Sigmoid colon (tissue), 7 donors: ENCODE measurements around the gene ANGPTL4. TPM values are rescaled to one million over a fixed set of nuclear protein-coding genes. Genes with fewer than 3 reads are reported as not detected.
"Not testable (repeated sequence)": the region's sequence is repeated elsewhere in the genome, so short reads cannot be mapped to it uniquely, and the experiment has no call there.

Experiments used
- DNase-seq: peaks from one replicate; pipeline ENCODE4 v3.0.0-alpha.2; 2019
- H3K27ac ChIP-seq, 4 donors: fragments of 200-600 bp; sonication (generic); one replicate each; pipeline ENCODE4 v1.5.1; 2016 to 2019; ENCODE audit warnings: mild to moderate bottlenecking in 1 of 4
- H3K27me3 ChIP-seq, 3 donors: fragments of 200-600 bp; sonication (generic); one replicate each; pipeline ENCODE4 v1.5.1; 2019; ENCODE audit warnings: mild to moderate bottlenecking in 1 of 3
- H3K36me3 ChIP-seq, 4 donors: fragments of 200-600 bp; sonication (generic); one replicate each; pipeline ENCODE4 v1.5.1; 2016 to 2019
- H3K4me1 ChIP-seq, 4 donors: fragments of 200-600 bp; sonication (generic); one replicate each; pipeline ENCODE4 v1.5.1; 2017 to 2019
- H3K4me3 ChIP-seq, 4 donors: fragments of 200-600 bp; sonication (generic); one replicate each; pipeline ENCODE4 v1.5.1; 2017 to 2019; ENCODE audit warnings: mild to moderate bottlenecking in 2 of 4, moderate library complexity in 1 of 4
- H3K9me3 ChIP-seq, 4 donors: fragments of 200-600 bp in 3 of 4; sonication (generic) in 3 of 4; one replicate each; pipeline versions ENCODE4 v1.5.1 to v1.6.1; 2013 to 2019
- EP300 ChIP-seq, 4 donors: sonication (generic); formaldehyde crosslinking; IDR thresholded peaks; one replicate each; pipeline ENCODE4 v1.6.1; 2017; ENCODE audit warnings: antibody characterized with exemption in 4 of 4
- POLR2A ChIP-seq, 2 donors: fragments of 450-650 bp; IDR thresholded peaks; one replicate each; pipeline ENCODE4 v1.6.1; 2016; ENCODE audit warnings: antibody characterized with exemption in 2 of 2, mild to moderate bottlenecking in 2 of 2, moderate library complexity in 2 of 2
- POLR2AphosphoS5 ChIP-seq, 4 donors: sonication (generic); formaldehyde crosslinking; IDR thresholded peaks; one replicate each; pipeline ENCODE4 v1.6.1; 2017; ENCODE audit warnings: antibody characterized with exemption in 4 of 4
- WGBS, 2 donors: extraction: QIAGEN DNeasy Blood & Tissue Kit; methylation state at CpG; one replicate each; pipeline ENCODE4 v1.1.7; 2013; 5-methylcytosine and 5-hydroxymethylcytosine counted together
- intact Hi-C: fragments of 100-400 bp; cut with DNase I; formaldehyde crosslinking; loops from one replicate; pipeline ENCODE4 v1.15.1; 2023
- polyA plus RNA-seq, 3 donors: library from polyadenylated mRNA; stranded (reverse); fragments of 200-250 nt; gene quantifications; one replicate each; pipeline ENCODE4 v1.2.3, GENCODE V29; 2013
- total RNA-seq, 4 donors: library from RNA; depleted of rRNA; stranded (reverse); fragments of >200 nt; gene quantifications; one replicate each; pipeline ENCODE4 v1.1.0, GENCODE V29; 2016
- TF ChIP-seq, protein P1 (sequence below), 4 experiments: fragments of 450-650 bp in 3 of 4; fragments of 200-600 bp in 1 of 4; IDR thresholded peaks; one replicate each; pipeline ENCODE4 v1.5.1; 2016 to 2019; ENCODE audit warnings: antibody characterized with exemption in 4 of 4, mild to moderate bottlenecking in 3 of 4, moderate library complexity in 2 of 4
- donor health status: healthy with polysubstance abuse.
- donor health status: Bipolar disorder and iron deficiency.
- donor health status: healthy.

Gene ANGPTL4, protein sequence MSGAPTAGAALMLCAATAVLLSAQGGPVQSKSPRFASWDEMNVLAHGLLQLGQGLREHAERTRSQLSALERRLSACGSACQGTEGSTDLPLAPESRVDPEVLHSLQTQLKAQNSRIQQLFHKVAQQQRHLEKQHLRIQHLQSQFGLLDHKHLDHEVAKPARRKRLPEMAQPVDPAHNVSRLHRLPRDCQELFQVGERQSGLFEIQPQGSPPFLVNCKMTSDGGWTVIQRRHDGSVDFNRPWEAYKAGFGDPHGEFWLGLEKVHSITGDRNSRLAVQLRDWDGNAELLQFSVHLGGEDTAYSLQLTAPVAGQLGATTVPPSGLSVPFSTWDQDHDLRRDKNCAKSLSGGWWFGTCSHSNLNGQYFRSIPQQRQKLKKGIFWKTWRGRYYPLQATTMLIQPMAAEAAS
- total RNA-seq (10 to 100 TPM in 3 of 4 donors, 1 to 10 TPM in 1; 7.1 to 31.6 (median 24.0) TPM), polyA plus RNA-seq (10 to 100 TPM in 1 of 3 donors, 1 to 10 TPM in 2; 2.3 to 10.3 (median 2.4) TPM)

DNA sequence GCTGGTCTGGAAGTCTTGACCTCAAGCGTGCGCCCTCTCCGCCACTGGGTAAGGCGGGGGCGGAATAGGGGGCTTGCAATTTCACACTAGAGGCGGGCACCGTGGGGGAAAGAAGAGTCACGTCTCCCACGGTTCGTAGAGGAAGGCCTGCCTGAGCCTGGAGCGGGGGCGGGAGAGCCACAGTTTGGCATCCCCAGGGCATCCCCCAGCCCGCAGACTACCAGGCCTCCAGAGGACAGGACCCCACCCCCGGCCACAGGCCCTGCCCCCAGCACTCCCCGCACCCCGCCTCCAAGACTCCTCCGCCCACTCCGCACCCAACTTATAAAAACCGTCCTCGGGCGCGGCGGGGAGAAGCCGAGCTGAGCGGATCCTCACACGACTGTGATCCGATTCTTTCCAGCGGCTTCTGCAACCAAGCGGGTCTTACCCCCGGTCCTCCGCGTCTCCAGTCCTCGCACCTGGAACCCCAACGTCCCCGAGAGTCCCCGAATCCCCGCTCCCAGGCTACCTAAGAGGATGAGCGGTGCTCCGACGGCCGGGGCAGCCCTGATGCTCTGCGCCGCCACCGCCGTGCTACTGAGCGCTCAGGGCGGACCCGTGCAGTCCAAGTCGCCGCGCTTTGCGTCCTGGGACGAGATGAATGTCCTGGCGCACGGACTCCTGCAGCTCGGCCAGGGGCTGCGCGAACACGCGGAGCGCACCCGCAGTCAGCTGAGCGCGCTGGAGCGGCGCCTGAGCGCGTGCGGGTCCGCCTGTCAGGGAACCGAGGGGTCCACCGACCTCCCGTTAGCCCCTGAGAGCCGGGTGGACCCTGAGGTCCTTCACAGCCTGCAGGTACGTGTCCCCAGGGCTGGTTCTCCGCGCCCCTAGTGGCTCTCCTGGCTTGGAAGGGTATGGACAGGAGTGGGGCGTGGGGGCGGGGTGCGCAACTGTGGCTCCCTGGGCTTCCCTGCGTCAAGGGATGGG lies at the start of gene ANGPTL4:
TSS of gene ANGPTL4 (plus strand) at position 353 of the 969 bp plus-strand sequence. CDS start at position 520, 167 bp downstream.
- H3K36me3 ChIP-seq: no peaks in the 10 kb centered on the region
- peaks cover 0 to 81% (median 67%) of the 10 kb centered on the region in 4 donors for H3K4me1 ChIP-seq
- peak; percentile 76 to 94 (median 88) for TF ChIP-seq POLR2AphosphoS5 (IDR thresholded peaks at IDR 0.05)
- TF ChIP-seq POLR2A (IDR thresholded peaks at IDR 0.05): peak; percentile 35 to 40
- TF ChIP-seq, protein P1, sequence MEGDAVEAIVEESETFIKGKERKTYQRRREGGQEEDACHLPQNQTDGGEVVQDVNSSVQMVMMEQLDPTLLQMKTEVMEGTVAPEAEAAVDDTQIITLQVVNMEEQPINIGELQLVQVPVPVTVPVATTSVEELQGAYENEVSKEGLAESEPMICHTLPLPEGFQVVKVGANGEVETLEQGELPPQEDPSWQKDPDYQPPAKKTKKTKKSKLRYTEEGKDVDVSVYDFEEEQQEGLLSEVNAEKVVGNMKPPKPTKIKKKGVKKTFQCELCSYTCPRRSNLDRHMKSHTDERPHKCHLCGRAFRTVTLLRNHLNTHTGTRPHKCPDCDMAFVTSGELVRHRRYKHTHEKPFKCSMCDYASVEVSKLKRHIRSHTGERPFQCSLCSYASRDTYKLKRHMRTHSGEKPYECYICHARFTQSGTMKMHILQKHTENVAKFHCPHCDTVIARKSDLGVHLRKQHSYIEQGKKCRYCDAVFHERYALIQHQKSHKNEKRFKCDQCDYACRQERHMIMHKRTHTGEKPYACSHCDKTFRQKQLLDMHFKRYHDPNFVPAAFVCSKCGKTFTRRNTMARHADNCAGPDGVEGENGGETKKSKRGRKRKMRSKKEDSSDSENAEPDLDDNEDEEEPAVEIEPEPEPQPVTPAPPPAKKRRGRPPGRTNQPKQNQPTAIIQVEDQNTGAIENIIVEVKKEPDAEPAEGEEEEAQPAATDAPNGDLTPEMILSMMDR (IDR thresholded peaks at IDR 0.05): peak in 2 of 4 experiments; percentile 14 to 29
- no peak for TF ChIP-seq EP300 (IDR thresholded peaks at IDR 0.05)
- intact Hi-C loops: loop anchor here (10.0 kb wide), 1 partner anchor 439 kb away; the partner anchor contains the start of genes CTXN1 and SNAPC2
- H3K9me3 ChIP-seq: no peaks in the 10 kb centered on the region
- H3K4me3 ChIP-seq: peak within 1 kb of the TSS; percentile 53 to 66 (median 60)
- peak within 1 kb of the TSS; percentile 79 to 90 (median 82) for H3K27ac ChIP-seq
- WGBS, 2 donors: 2% methylated on average over 81 of the region's 81 CpGs
- peak; percentile 94 for DNase-seq
- H3K27me3 ChIP-seq: peaks cover 0 to 8% (median 0%) of the 10 kb centered on the region in 3 donors

DNA sequence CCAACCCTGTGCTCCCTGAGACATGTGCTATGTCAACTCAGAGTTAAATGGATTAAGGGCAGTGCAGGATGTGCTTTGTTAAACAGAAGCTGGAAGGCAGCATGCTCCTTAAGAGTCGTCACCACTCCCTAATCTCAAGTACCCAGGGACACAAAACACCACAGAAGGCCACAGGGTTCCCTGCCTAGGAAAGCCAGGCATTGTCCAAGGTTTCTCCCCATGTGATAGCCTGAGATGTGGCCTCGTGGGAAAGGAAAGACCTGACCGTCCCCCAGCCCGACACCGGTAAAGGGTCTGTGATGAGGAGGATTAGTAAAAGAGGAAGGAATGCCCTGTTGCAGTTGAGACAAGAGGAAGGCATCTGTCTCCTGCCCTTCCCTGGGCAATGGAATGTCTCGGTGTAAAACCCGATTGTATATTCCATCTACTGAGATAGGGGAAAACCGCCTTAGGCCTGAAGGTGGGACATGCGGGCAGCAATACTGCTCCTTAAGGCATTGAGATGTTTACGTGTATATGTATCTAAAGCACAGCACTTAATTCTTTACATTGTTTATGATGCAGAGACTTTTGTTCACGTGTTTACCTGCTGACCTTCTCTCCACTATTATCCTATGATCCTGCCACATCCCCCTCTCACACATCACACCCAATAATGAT lies 48.8 kb upstream of the ANGPTL4 start:
- H3K27me3 ChIP-seq, H3K27ac ChIP-seq, H3K4me3 ChIP-seq, H3K4me1 ChIP-seq, intact Hi-C loops, H3K9me3 ChIP-seq: not testable (repeated sequence)
- peaks cover 15 to 72% (median 40%) of the 10 kb centered on the region in 4 donors for H3K36me3 ChIP-seq
- peak; percentile 15 for DNase-seq
- WGBS, 2 donors: 89 to 94% methylated on average over 11 of the region's 11 CpGs

DNA sequence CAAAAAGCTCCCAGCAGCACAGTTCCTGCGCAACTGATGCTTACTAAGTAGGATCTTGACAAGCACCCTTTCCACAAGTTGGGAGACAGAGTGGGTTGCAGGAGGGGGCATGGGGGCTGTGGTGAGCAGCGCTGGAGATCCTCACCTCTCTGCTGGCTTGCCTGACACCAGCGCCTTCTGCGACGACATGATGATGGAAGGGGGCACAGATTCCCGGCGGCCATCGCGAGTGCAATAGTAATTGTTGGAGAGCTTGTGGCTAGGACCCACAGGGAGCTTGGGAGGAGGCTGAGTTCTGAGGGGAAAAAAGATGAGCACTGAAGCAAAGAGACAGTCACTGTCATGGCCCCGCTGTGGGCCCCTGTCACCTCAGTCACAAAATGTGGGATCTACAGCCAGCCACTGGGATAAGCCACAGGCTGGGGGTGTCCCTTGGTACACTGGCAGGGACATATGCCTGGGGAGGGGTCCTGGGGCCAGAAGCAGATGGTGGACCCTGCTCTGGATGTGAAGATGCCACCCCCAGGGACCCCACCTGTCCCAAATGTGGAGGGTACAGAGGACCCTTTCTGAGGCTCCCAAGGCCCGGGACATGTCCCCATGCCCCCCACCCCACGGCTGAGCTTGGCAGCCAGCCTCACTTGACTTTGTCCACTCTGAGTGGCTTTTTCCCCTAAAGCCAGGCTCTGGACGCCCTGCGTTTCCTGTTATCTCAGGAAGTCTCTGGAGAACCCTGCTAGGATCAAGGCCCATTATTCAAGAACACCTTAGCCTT lies 47.4 kb upstream of the ANGPTL4 start:
- H3K27ac ChIP-seq: no peak overlapping the region
- H3K4me1 ChIP-seq: peaks cover 0 to 15% (median 11%) of the 10 kb centered on the region in 4 donors
- TF ChIP-seq POLR2AphosphoS5 (IDR thresholded peaks at IDR 0.05) (no peak), EP300 (IDR thresholded peaks at IDR 0.05) (no peak), POLR2A (IDR thresholded peaks at IDR 0.05) (no peak)
- TF ChIP-seq, protein P1 (IDR thresholded peaks at IDR 0.05): no peak
- WGBS, 2 donors: 93 to 94% methylated on average over 14 of the region's 14 CpGs
- no peaks in the 10 kb centered on the region for H3K9me3 ChIP-seq
- H3K27me3 ChIP-seq: no peaks in the 10 kb centered on the region
- peaks cover 15 to 58% (median 28%) of the 10 kb centered on the region in 4 donors for H3K36me3 ChIP-seq
- no peak overlapping the region for H3K4me3 ChIP-seq
- intact Hi-C loops: no loop called here
- DNase-seq: no peak

DNA sequence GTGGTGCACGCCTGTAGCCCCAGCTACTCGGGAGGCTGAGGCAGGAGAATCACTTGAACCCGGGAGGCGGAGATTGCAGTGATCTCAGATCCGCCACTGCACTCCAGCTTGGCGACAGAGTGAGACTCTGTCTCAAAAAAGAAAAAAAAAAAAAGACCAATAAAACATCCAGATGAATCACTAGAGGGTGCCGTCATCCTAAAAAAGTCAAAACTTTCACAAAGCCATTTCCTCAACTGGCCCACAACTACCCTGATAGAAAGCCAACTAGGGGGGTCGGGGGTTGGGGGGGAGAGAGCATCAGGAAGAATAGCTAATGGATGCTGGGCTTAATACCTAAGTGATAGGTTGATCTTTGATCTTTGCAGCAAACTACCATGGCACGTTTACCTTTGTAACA lies 45.1 kb upstream of the ANGPTL4 start:
- H3K9me3 ChIP-seq, intact Hi-C loops, H3K4me3 ChIP-seq, DNase-seq, H3K27ac ChIP-seq, H3K27me3 ChIP-seq: not testable (repeated sequence)
- Histone ChIP-seq H3K36me3 (peaks cover 15 to 50% (median 18%) of the 10 kb centered on the region in 4 donors), H3K4me1 (peaks cover 0 to 35% (median 29%) of the 10 kb centered on the region in 4 donors)
- 81 to 85% methylated on average over 9 of the region's 9 CpGs for WGBS, 2 donors
